ENCODE results near the gene PCDHGB6.
"Not testable (repeated sequence)": the region's sequence is repeated elsewhere in the genome, so short reads cannot be mapped to it uniquely, and the experiment has no call there.

The PCDHGB6 gene

GRCh38 chr5:141407790-141408505 lies at the start of gene PCDHGB6:
Gene PCDHGB6 (plus strand): TSS chr5:141408021. CDS start chr5:141408203, 182 bp downstream.
- peak in 3 of 42 donors; percentile 36 to 55 (median 45) for DNase-seq
- intact Hi-C loops (cut with DNase I), result not testable (repeated sequence)

- intact Hi-C loops (cut with DNase I), result no loop called here
- peak in 1 of 42 donors; percentile 28 for DNase-seq
These were observed 47.9 kb upstream of the PCDHGB6 start, which contains the start of gene PCDHGB2 for GRCh38 chr5:141359790-141360426. Gene PCDHGB2 (plus strand): TSS chr5:141359994. CDS start chr5:141360136, 142 bp downstream.

DNA sequence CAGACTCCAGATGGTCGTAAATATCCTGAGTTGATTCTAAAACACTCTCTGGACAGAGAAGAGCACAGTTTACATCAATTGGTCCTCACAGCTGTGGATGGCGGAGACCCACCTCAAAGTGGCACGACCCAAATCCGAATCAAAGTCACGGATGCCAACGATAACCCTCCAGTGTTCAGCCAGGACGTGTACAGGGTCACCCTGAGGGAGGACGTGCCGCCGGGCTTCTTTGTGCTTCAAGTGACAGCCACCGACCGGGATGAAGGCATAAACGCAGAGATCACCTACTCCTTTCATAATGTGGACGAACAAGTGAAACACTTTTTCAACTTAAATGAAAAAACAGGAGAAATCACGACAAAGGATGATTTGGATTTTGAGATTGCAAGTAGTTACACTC lies 47.1 kb upstream of the PCDHGB6 start:
- intact Hi-C loops (cut with DNase I), result no loop called here
- no peak for DNase-seq

DNA sequence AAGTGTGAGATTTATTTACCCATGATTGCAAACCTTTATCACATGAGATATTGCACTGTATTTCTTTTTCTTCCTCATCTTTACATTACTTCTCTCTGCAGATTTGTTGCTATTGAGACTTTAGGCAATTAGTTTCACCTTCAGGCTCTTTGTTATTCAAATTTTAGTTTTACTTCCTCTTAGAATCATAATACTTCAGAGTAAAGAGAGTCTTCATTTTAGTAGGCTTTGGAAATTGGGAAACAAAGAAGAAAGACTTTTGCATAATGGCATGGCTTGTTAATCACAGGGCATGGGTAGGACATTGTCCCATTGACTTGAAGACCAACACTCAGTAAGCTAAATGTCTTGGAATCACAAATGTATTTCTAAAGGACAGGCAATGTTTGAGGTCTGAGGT lies 45.1 kb upstream of the PCDHGB6 start:
- intact Hi-C loops (cut with DNase I), result no loop called here
- DNase-seq, result no peak

DNA sequence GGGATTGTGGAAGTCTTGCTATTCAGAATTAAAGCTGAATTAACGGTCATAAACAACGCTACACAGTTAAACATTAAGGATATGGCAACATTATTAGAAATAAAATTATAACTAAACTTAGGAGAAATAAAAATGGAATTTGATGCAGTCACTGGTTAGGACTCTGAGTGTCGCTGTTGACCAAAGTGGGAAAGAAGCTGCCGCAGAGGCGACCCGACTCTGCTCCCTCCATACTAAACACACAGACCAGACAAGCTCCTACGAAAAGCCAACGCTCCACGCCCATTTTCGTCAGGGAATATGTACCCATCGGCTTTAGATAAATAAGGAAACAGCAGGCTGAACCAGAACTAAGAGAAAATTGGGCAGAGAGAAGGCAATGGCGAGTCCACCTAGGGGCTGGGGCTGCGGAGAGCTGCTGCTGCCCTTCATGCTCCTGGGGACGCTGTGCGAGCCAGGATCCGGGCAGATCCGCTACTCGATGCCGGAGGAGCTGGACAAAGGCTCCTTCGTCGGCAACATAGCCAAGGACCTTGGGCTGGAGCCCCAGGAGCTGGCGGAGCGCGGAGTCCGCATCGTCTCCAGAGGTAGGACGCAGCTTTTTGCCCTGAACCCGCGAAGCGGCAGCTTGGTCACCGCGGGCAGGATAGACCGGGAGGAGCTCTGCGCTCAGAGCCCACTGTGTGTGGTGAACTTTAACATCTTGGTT lies 43.7 kb upstream of the PCDHGB6 start, which contains the start of gene PCDHGA5:
Gene PCDHGA5, plus strand, starts transcription at position 211 of the 709 bp plus-strand sequence. Its CDS starts 169 bp downstream, at position 380.
- intact Hi-C loops (cut with DNase I), result no loop called here
- no peak for DNase-seq

DNA sequence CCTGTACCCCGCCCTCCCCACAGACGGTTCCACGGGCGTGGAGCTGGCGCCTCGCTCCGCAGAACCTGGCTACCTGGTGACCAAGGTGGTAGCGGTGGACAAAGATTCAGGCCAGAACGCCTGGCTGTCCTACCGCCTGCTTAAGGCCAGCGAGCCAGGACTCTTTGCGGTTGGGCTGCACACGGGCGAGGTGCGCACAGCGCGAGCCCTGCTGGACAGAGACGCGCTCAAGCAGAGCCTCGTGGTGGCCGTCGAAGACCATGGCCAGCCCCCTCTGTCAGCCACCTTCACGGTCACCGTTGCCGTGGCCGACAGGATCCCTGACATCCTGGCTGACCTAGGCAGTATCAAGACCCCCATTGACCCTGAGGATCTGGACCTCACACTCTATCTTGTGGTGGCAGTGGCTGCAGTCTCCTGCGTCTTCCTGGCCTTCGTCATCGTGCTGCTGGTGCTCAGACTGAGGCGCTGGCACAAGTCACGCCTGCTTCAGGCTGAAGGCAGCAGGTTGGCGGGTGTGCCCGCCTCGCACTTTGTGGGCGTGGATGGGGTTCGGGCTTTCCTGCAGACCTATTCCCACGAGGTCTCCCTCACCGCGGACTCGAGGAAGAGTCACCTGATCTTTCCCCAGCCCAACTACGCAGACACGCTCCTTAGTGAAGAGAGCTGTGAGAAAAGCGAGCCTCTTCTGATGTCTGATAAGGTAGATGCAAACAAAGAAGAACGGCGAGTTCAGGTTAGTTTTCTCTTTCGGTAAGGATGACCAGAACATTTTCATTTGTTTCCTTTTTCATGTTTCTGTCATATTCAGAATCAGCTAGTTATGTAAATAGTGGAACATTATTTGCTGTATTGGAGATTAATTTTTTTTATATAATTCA lies 41.6 kb upstream of the PCDHGB6 start:
- intact Hi-C loops (cut with DNase I), result no loop called here

DNA sequence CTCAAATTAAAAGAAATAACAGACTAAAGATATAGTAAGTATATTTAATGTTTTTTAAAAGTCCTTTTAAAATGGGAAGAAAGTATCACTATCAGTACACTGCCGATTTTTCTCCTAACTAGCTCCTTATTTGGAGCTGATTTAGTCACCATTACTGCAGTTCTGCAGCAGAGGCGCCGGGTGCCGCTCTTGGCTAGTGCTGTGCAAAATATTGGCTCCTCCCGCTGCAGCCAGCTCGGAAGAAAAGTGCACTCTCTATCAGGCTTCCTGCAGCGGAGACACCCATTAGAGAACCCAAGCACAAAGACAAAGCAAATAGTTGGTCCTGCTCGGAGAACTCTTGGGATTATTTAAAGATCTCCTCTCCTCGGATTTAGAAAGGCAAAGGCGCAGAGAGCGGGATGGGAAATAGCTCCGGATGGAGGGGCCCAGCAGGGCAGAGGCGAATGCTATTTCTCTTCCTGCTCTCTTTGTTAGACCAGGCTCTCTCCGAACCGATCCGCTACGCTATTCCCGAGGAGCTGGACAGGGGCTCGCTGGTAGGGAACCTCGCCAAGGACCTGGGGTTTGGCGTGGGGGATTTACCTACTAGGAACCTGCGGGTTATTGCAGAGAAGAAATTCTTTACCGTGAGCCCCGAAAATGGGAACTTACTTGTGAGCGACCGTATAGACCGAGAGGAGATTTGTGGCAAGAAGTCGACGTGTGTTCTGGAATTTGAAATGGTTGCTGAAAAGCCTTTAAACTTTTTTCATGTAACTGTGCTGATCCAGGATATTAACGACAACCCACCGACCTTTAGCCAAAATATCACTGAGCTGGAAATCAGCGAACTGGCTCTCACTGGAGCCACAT lies 37.6 kb upstream of the PCDHGB6 start, which contains the start of gene PCDHGB3:
Gene PCDHGB3, plus strand, starts transcription at position 249 of the 855 bp plus-strand sequence. Its CDS starts 153 bp downstream, at position 402.
- intact Hi-C loops (cut with DNase I), result no loop called here
- peak in 9 of 42 donors; percentile 9 to 63 (median 25) for DNase-seq

More for the DNA sequence above, 41.6 kb upstream of the PCDHGB6 start:
- no peak for DNase-seq

DNA sequence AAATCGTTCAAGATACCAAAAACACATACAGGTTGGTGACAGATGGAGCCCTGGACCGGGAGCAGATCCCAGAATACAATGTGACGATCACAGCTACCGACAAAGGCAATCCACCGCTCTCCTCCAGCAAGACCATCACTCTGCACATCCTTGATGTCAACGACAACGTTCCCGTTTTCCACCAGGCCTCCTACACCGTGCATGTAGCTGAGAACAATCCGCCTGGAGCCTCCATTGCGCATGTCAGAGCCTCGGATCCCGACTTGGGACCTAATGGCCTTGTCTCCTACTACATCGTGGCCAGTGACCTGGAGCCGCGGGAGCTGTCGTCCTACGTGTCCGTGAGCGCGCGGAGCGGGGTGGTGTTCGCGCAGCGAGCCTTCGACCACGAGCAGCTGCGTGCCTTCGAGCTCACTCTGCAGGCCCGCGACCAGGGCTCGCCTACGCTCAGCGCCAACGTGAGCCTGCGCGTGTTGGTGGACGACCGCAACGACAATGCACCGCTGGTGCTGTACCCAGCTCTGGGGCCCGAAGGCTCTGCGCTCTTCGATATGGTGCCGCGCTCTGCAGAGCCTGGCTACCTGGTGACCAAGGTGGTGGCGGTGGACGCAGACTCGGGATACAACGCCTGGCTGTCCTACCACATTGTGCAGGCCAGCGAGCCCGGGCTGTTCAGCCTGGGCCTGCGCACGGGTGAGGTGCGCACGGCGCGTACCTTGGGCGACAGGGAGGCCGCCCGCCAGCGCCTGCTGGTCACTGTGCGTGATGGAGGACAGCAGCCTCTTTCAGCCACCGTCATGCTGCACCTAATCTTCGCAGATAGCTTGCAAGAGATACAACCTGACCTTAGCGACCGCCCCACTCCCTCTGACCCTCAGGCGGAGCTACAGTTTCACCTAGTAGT lies 36.0 kb upstream of the PCDHGB6 start:
- DNase-seq, result no peak
- intact Hi-C loops (cut with DNase I), result no loop called here

DNA sequence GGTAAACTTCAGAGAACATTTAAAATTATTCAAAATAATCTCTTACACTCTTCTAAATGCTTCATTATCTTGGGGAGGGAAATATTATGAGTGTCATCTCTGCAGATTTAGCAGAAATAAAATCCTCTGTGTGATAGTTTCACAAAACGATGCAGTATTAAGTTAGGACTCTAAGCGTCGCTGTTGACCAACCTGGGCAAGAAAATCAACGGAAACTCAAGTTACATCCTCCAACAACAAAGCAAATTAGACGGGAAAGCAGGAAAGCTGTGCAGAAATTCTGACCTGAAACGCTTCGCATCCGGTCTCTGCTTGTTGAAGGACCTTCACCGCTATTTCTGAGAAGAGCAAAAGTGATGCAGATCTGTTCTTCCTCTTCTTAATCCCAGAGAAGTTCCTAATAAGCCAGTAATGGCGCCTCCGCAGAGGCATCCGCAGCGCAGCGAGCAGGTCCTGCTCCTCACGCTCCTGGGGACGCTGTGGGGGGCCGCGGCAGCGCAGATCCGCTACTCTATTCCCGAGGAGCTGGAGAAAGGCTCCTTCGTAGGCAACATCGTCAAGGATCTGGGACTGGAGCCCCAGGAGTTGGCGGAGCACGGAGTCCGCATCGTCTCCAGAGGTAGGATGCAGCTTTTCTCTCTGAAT lies 34.0 kb upstream of the PCDHGB6 start, which contains the start of gene PCDHGA6:
Gene PCDHGA6, plus strand, starts transcription at position 219 of the 645 bp plus-strand sequence. Its CDS starts 193 bp downstream, at position 412.
- intact Hi-C loops (cut with DNase I), result no loop called here
- no peak for DNase-seq

DNA sequence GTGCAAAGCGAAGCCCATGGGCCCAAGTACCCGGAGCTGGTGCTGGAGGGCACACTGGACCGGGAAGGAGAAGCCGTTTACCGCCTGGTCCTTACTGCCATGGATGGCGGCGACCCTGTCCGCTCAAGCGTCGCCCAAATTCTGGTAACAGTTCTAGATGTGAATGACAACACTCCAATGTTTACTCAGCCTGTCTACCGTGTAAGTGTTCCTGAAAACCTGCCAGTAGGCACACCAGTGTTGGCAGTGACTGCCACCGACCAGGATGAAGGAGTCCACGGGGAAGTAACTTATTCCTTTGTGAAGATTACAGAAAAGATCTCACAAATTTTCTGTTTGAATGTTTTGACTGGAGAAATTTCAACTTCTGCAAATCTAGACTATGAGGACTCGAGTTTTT lies 33.2 kb upstream of the PCDHGB6 start:
- intact Hi-C loops (cut with DNase I), result no loop called here

DNA sequence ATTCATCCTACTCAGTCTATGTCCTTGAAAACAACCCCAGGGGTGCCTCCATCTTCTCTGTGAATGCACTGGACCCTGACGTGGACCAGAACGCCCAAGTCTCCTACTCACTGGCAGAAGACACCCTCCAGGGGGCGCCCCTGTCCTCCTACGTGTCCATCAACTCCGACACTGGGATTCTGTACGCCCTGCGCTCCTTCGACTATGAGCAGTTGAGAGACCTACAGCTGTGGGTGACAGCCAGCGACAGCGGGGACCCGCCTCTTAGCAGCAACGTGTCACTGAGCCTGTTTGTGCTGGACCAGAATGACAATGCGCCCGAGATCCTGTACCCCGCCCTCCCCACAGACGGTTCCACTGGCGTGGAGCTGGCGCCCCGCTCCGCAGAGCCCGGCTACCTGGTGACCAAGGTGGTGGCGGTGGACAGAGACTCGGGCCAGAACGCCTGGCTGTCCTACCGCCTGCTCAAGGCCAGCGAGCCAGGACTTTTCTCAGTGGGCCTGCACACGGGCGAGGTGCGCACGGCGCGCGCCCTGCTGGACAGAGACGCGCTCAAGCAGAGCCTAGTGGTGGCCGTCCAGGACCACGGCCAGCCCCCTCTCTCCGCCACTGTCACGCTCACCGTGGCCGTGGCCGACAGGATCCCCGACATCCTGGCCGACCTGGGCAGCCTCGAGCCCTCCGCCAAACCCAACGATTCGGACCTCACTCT lies 32.2 kb upstream of the PCDHGB6 start:
- intact Hi-C loops (cut with DNase I), result not testable (repeated sequence)

More for the DNA sequence above, 33.2 kb upstream of the PCDHGB6 start:
- no peak for DNase-seq

GRCh38 chr5:141382469-141383294 lies 25.1 kb upstream of the PCDHGB6 start, which contains the start of gene PCDHGA7:
Gene PCDHGA7 (plus strand): TSS chr5:141382742. CDS start chr5:141382900, 158 bp downstream.
- intact Hi-C loops (cut with DNase I), result no loop called here
- no peak for DNase-seq

More for the DNA sequence above, 32.2 kb upstream of the PCDHGB6 start:
- not testable (repeated sequence) for DNase-seq

DNA sequence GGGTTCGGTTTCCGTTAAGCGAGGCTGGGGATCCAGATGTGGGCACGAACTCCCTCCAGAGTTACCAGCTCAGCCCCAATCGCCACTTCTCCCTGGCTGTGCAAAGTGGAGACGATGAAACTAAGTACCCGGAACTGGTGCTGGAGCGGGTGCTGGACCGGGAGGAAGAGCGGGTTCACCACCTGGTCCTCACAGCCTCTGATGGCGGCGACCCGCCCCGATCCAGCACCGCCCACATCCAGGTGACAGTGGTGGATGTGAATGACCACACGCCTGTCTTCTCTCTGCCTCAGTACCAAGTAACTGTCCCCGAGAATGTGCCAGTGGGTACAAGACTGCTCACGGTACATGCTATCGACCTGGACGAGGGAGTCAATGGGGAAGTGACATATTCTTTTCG lies 24.5 kb upstream of the PCDHGB6 start:
- intact Hi-C loops (cut with DNase I), result no loop called here
- DNase-seq, result no peak

DNA sequence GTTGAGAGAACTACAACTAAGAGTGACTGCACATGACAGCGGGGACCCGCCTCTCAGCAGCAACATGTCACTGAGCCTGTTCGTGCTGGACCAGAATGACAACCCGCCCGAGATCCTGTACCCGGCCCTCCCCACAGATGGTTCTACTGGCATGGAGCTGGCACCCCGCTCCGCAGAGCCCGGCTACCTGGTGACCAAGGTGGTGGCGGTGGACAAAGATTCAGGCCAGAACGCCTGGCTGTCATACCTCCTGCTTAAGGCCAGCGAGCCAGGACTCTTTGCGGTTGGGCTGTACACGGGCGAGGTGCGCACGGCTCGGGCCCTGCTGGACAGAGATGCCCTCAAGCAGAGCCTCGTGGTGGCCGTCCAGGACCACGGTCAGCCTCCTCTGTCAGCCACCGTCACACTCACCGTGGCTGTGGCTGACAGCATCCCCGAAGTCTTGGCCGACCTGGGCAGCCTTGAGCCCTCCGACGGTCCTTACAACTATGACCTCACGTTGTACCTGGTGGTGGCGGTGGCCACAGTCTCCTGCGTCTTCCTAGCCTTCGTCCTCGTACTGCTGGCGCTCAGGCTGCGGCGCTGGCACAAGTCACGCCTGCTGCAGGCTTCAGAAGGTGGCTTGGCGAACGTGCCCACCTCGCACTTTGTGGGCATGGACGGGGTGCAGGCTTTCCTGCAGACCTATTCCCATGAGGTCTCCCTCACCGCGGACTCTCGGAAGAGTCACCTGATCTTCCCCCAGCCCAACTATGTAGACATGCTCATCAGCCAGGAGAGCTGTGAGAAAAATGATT lies 23.2 kb upstream of the PCDHGB6 start:
- intact Hi-C loops (cut with DNase I), result no loop called here
- no peak for DNase-seq
